Measurements from ENCODE around the gene FMOD. TPM values are rescaled to one million over a fixed set of nuclear protein-coding genes. Genes with fewer than 3 reads are reported as not detected.

FMOD gene
- total RNA-seq, 1 experiment from 2014 or later = 7.6 TPM

GRCh38 chr1:203368624-203369451 is 17.9 kb upstream of the FMOD start:
- no peak overlapping the region for H3K27ac ChIP-seq
- no peak for DNase-seq

DNA sequence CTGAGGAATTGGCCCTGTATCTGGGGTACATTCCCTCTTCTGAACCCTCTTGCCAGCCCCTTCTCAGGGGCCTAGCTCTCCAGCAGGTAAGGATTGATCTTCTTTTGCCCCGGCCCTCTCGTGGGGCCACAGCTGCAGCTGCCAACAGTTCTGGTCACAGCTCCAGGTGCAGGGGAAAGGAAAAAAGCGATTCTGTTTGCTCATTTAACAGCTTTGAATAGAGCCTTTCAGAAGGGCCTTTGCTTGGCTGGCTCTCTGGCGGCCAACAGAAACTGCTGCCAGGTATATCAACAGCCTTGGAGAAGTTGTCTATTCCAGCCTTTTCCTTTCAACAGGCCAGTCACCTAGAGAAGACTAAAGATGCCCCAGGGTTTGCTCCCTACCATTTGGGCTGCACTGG is 16.1 kb upstream of the FMOD start:
- no peak for DNase-seq
- Histone ChIP-seq H3K4me1 (no peaks in the 10 kb centered on the region), H3K36me3 (no peaks in the 10 kb centered on the region), H3K4me3 (no peak overlapping the region), H3K27me3 (no peaks in the 10 kb centered on the region), H3K9me3 (replicated peaks) (no peaks in the 10 kb centered on the region), H3K27ac (no peak overlapping the region)

More at GRCh38 chr1:203368624-203369451, 17.9 kb upstream of the FMOD start:
- no peaks in the 10 kb centered on the region for H3K4me1 ChIP-seq
- H3K27me3 ChIP-seq = no peaks in the 10 kb centered on the region
- no peak overlapping the region for H3K4me3 ChIP-seq
- no peaks in the 10 kb centered on the region for H3K36me3 ChIP-seq
- no peaks in the 10 kb centered on the region for H3K9me3 ChIP-seq (replicated peaks)

DNA sequence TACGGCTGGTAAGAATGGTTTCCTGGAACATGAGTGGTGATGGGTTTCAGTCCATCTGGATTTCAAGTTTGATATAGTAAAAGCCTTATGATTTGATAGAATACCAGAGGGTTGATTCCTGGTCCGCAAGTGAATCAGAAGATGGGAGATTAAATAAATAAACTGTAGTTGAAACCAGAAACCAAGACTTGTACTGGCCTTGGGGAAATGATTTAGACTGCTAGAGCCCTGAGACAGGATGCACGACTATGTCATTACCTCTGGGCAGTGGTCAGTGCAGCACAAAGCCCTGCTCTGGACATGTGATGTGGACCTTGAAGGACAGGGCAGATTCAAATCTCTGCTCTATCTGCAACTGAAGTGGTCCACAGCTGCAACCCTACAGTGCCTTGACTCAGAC is 15.6 kb upstream of the FMOD start:
- no peaks in the 10 kb centered on the region for H3K4me1 ChIP-seq
- H3K36me3 ChIP-seq = no peaks in the 10 kb centered on the region
- H3K4me3 ChIP-seq = no peak overlapping the region
- no peaks in the 10 kb centered on the region for H3K27me3 ChIP-seq
- H3K27ac ChIP-seq = no peak overlapping the region
- no peak for DNase-seq
- H3K9me3 ChIP-seq (replicated peaks) = no peaks in the 10 kb centered on the region

GRCh38 chr1:203364806-203365205 is 13.9 kb upstream of the FMOD start:
- Histone ChIP-seq H3K9me3 (replicated peaks) (no peaks in the 10 kb centered on the region), H3K27ac (no peak overlapping the region), H3K4me3 (no peak overlapping the region), H3K4me1 (no peaks in the 10 kb centered on the region), H3K36me3 (no peaks in the 10 kb centered on the region), H3K27me3 (0 out of 2 replicates have a peak, but pooled peaks cover 9% of the 10 kb centered on the region)
- DNase-seq = no peak

- no peaks in the 10 kb centered on the region for H3K36me3 ChIP-seq
- no peak overlapping the region for H3K27ac ChIP-seq
- peak in 1 of 2 experiments; percentile 17 for DNase-seq
- no peaks in the 10 kb centered on the region for H3K9me3 ChIP-seq (replicated peaks)
- peaks cover 15% of the 10 kb centered on the region; the same call in 1 of the 2 replicates for H3K27me3 ChIP-seq
- no peak overlapping the region for H3K4me3 ChIP-seq
- H3K4me1 ChIP-seq = no peaks in the 10 kb centered on the region
Observed at GRCh38 chr1:203364094-203364801, 13.3 kb upstream of the FMOD start.

DNA sequence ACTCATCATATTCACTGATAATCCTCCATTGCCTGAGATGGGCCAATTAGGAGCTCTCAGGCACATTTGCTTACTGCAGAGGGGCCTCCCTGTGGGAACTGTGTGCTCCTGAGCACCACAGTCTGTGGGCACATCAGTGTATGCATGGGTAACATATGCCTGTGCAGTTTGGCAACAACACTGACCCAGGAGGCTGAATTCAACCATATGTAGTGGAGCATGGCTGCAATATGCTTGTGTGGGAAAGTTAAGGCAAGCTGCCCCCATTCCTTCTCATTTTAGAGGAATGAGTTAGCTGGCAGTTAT is 11.8 kb upstream of the FMOD start:
- Histone ChIP-seq H3K4me3 (no peak overlapping the region), H3K27ac (no peak overlapping the region), H3K4me1 (no peaks in the 10 kb centered on the region), H3K9me3 (replicated peaks) (no peaks in the 10 kb centered on the region), H3K36me3 (no peaks in the 10 kb centered on the region), H3K27me3 (peaks cover 21% of the 10 kb centered on the region; the same call in 1 of the 2 replicates)
- no peak for DNase-seq

DNA sequence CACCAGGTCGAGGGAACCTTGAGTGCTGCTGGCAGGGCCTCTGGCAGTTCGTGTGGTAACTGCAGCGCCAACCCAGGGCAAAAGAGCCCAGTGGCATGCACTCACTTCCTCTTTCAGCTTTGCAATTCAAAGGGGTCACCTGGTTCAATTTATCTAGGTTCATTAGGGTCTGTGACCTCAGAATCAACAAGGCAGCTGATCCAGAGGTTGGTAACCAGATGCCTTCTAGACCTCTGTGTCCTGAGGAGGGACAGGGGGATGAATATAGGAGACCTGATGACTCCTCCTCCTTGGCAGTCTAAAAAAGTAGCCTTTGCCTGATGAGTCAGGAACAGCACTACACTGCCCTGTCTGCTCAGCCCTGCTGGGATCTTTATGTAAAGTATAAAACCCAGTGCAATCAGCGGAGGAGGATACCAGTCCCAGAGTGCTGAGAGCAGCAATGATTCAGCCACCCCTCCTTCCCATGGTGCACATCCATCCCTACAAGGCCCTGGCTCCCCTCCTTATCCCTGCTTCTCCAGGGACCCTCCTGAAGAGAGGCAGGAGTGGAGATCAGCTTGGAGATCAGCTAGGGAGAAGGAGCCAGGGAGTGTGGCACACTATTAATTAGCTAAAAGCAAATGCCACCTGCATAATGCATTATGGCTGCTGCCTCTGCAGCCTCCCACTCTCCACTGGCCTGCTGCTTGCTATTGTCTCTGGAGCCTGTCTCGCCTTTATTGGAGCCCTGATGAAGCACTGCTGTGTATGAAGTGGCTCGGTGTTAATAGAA is 11.2 kb upstream of the FMOD start:
- Histone ChIP-seq H3K27me3 (peaks cover 21% of the 10 kb centered on the region; the same call in 1 of the 2 replicates), H3K9me3 (replicated peaks) (no peaks in the 10 kb centered on the region), H3K27ac (no peak overlapping the region), H3K4me3 (no peak overlapping the region), H3K4me1 (no peaks in the 10 kb centered on the region), H3K36me3 (no peaks in the 10 kb centered on the region)
- DNase-seq = no peak

GRCh38 chr1:203360547-203361185 is 9.7 kb upstream of the FMOD start:
- Histone ChIP-seq H3K27me3 (peaks cover 21% of the 10 kb centered on the region; the same call in 1 of the 2 replicates), H3K36me3 (no peaks in the 10 kb centered on the region), H3K4me3 (no peak overlapping the region), H3K27ac (no peak overlapping the region), H3K4me1 (no peaks in the 10 kb centered on the region), H3K9me3 (replicated peaks) (no peaks in the 10 kb centered on the region)
- no peak for DNase-seq

DNA sequence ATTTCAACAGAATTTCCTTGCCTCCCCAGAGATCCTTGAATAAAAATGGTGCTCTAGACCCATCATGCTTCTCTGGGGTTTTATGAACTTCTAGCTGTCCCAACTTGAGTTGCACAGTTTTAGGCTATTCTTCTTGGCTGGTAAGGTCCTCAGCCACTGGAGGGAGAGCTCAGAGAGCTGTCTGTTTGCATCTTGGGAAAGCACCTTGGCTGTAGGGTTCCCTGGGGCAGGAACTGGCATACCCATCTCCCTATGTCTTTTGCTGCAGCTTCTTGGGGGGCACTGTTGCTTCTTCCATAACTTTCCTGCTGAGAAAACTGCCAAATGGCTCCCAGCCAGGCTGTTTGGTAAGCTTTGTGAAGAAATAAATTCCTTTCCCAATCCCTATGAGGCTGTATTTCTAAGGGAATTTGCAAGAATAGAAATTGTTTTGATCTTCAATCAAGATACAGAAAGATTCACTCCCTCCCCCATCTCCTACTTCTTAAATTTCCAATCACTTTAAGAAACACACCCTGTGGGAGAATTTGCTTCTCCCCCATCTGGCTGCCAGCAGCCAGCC is 8.2 kb upstream of the FMOD start:
- Histone ChIP-seq H3K27ac (no peak overlapping the region), H3K27me3 (peaks cover 25% of the 10 kb centered on the region; the same call in 1 of the 2 replicates), H3K36me3 (no peaks in the 10 kb centered on the region), H3K4me1 (no peaks in the 10 kb centered on the region), H3K4me3 (no peak overlapping the region), H3K9me3 (replicated peaks) (no peaks in the 10 kb centered on the region)
- DNase-seq = no peak

- no peak overlapping the region for H3K4me3 ChIP-seq
- H3K36me3 ChIP-seq = no peaks in the 10 kb centered on the region
- H3K27ac ChIP-seq = no peak overlapping the region
- DNase-seq = no peak
- peaks cover 4% of the 10 kb centered on the region; the same call in 1 of the 2 replicates for H3K4me1 ChIP-seq
- H3K9me3 ChIP-seq (replicated peaks) = no peaks in the 10 kb centered on the region
- peaks cover 10% of the 10 kb centered on the region; the same call in 1 of the 2 replicates for H3K27me3 ChIP-seq
Observed at GRCh38 chr1:203354246-203354645, 3.3 kb upstream of the FMOD start.

DNA sequence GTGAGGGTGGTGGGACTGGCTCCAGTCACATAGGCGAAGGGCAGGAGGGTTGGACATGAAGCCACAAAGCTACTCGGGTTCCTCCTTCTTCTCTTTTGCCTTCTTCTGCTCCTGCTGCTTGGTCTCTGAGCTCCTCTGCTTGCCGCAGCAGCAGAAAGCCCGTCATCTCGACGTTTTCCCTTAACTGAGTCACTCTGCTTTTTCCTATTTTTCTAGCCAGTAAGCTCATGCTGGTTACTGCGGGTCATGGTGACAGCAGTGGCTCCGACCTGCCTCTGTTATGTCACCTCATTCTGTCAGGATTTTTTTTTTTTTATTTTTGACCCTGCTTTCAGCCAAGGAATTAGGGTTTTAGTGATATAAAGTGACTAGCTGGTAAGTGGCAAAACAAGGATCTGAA is 2.6 kb upstream of the FMOD start:
- no peak for DNase-seq
- H3K27me3 ChIP-seq = peaks cover 4% of the 10 kb centered on the region; the same call in 1 of the 2 replicates
- H3K4me1 ChIP-seq = peaks cover 4% of the 10 kb centered on the region; the same call in 1 of the 2 replicates
- no peaks in the 10 kb centered on the region for H3K9me3 ChIP-seq (replicated peaks)
- no peak overlapping the region for H3K27ac ChIP-seq
- H3K36me3 ChIP-seq = no peaks in the 10 kb centered on the region
- H3K4me3 ChIP-seq = no peak overlapping the region

DNA sequence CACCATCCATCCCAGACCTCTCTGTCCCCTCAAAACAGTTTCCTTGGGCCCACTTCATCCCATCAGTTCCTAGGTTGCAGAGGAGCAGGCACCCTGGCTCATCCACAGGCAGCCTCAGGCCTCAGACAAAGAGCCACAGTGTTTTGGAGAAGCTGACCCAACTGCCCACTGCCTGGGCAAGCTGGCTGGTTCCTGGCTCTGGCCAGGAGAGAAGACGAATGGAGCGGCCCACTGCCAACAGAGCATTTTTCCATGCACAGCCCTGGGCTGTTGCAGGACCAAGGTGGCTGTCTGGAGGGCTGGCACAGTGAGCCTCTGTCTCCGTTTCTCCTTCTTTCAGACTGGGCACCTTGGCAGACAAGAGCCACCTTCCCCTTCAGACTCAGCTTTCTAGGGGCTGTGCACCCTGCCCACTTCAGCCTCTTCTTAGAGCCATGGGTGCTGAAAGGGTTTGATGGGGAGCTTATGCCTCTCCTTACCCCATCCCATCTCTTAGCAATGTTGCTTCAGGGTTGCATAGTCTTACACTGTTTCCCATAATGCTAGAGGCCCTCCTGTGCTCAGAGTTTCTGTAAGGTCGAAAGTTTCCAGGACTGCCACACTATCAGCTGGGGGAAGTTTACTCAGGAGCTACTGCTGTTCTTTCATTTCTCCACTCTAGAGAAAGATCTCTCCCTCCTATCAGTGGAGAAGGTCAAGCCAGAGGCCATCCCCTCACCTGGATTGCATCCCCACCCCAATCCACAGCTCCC is 973 bp downstream of the FMOD start:
- no peak overlapping the region for H3K27ac ChIP-seq
- H3K27me3 ChIP-seq = peaks cover 4% of the 10 kb centered on the region; the same call in 1 of the 2 replicates
- no peaks in the 10 kb centered on the region for H3K9me3 ChIP-seq (replicated peaks)
- no peak for DNase-seq
- H3K4me1 ChIP-seq = peaks cover 4% of the 10 kb centered on the region; the same call in 1 of the 2 replicates
- no peak overlapping the region for H3K4me3 ChIP-seq
- no peaks in the 10 kb centered on the region for H3K36me3 ChIP-seq

DNA sequence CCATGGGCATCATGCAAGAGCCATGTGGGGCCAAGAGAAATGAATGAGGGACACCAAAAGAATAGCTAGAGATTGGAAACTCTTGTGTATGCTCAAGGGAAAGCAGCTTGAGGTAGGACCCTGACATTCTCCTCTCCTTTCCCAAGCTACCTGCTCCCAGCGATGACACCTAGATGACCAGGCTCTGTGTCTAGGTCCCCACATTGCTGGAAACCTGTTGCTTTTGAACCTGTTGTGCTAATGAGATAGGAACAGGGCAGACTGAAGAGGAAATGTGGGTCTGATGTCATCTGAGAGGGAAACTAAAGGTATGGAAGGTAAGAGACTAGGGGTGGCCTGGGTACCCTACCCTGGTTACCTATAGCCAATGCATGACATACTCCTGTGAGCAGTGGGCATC is 1.8 kb downstream of the FMOD start:
- H3K36me3 ChIP-seq = no peaks in the 10 kb centered on the region
- H3K9me3 ChIP-seq (replicated peaks) = no peaks in the 10 kb centered on the region
- H3K27ac ChIP-seq = no peak overlapping the region
- no peak for DNase-seq
- no peak overlapping the region for H3K4me3 ChIP-seq
- H3K4me1 ChIP-seq = peaks cover 4% of the 10 kb centered on the region; the same call in 1 of the 2 replicates
- no peaks in the 10 kb centered on the region; the same call in 1 of the 2 replicates for H3K27me3 ChIP-seq

DNA sequence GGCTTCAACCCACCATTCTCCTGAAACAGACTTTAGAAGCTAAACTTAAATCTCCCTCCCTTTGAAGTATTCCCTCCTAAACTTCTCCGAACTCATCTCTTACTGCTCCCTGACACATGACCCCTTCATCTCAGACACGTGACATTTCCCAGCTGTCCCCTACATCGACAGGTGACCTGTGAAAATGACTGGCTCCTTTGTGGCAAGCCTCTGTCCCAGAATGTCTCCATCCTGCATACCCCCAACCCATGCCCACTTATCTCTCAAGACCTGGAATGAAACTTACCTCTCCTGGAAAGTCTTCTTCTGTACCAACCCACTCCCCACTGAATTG is 4.2 kb downstream of the FMOD start:
- no peak for DNase-seq
- H3K27ac ChIP-seq = no peak overlapping the region
- no peaks in the 10 kb centered on the region for H3K9me3 ChIP-seq (replicated peaks)
- no peaks in the 10 kb centered on the region for H3K36me3 ChIP-seq
- no peak overlapping the region for H3K4me3 ChIP-seq
- H3K4me1 ChIP-seq = peaks cover 3% of the 10 kb centered on the region; the same call in 1 of the 2 replicates
- no peaks in the 10 kb centered on the region for H3K27me3 ChIP-seq

Measured in SJCRH30 (cell line).